IMR-90 (cell line): ENCODE data around the gene XIRP1. TPM values are rescaled to one million over a fixed set of nuclear protein-coding genes. Genes with fewer than 3 reads are reported as not detected.
A peak's percentile ranks its signal among the peaks of the same experiment; 100 is the strongest.

Experiments used
- ATAC-seq: fragments of 200-7000 bp; cut with Tn5 transposase; 2 replicates; pipeline ENCODE4 v1.9.1; 2020; ENCODE audit warnings: low read depth, mild to moderate bottlenecking, moderate library complexity
- BruUV-seq: library from RNA; stranded (reverse); fragments of 400-500 nt; replicated peaks from 2 replicates; lab custom pipeline; 2021; lab: Mats Ljungman, UMichigan
- CTCF ChIA-PET: fragments of 300-600 bp; formaldehyde crosslinking; extraction: SDS; loops from one replicate; lab custom pipeline; 2021; ENCODE audit warnings: antibody characterized with exemption; lab: Yijun Ruan, JAX
- POLR2A ChIA-PET: fragments of 300-600 bp; sonication (Branson Sonifier 250); formaldehyde crosslinking; loops from one replicate; lab custom pipeline; 2022; ENCODE audit warnings: antibody characterized with exemption; ENCODE audit not compliant: unreplicated experiment; lab: Charles Lee
- DNase-seq: peaks from one replicate; pipeline ENCODE4 v3.0.0; 2013
- H2AFZ ChIP-seq: replicated peaks from 2 replicates; pipeline ENCODE3; 2013; ENCODE audit warnings: low read length, mild to moderate bottlenecking; ENCODE audit not compliant: poor library complexity
- H2AK5ac ChIP-seq: 2 replicates; pipeline ENCODE4 v1.6.1; 2013; ENCODE audit warnings: low read depth, low read length, inconsistent platforms
- H2AK9ac ChIP-seq: replicated peaks from 2 replicates; pipeline ENCODE3; 2013; ENCODE audit warnings: mild to moderate bottlenecking, low read depth, low read length, moderate library complexity; ENCODE audit not compliant: poor library complexity
- H2BK120ac ChIP-seq: 2 replicates; pipeline ENCODE4 v1.6.1; 2013; ENCODE audit warnings: low read depth, low read length, inconsistent platforms
- H2BK15ac ChIP-seq: 3 replicates; pipeline ENCODE4 v1.6.1; 2013; ENCODE audit warnings: low read depth, low read length, inconsistent platforms
- H2BK20ac ChIP-seq: 2 replicates; pipeline ENCODE4 v1.6.1; 2013; ENCODE audit warnings: low read depth, mild to moderate bottlenecking, inconsistent platforms, low read length, moderate library complexity
- H2BK5ac ChIP-seq: 2 replicates; pipeline ENCODE4 v1.6.1; 2013; ENCODE audit warnings: mild to moderate bottlenecking, low read depth, low read length, inconsistent platforms; ENCODE audit not compliant: poor library complexity, severe bottlenecking
- H3K14ac ChIP-seq: replicated peaks from 2 replicates; pipeline ENCODE4 v1.6.1; 2013; ENCODE audit warnings: low read depth, low read length, inconsistent platforms
- H3K18ac ChIP-seq: 2 replicates; pipeline ENCODE4 v1.6.1; 2013; ENCODE audit warnings: low read depth, low read length, control low read depth
- H3K23ac ChIP-seq: 2 replicates; pipeline ENCODE4 v1.6.1; 2013; ENCODE audit warnings: low read depth, low read length, inconsistent platforms
- H3K27ac ChIP-seq: 2 replicates; pipeline ENCODE4 v1.5.1; 2013; ENCODE audit warnings: mild to moderate bottlenecking, control low read depth, low read length; ENCODE audit not compliant: insufficient read depth
- H3K27me3 ChIP-seq: 2 replicates; pipeline ENCODE4 v1.6.1; 2013; ENCODE audit warnings: low read length; ENCODE audit not compliant: control insufficient read depth, insufficient read depth
- H3K36me3 ChIP-seq: 2 replicates; pipeline ENCODE4 v1.6.1; 2013; ENCODE audit warnings: low read length, mixed read lengths; ENCODE audit not compliant: control insufficient read depth, insufficient read depth
- H3K4ac ChIP-seq: 2 replicates; pipeline ENCODE4 v1.6.1; 2013; ENCODE audit warnings: low read depth, low read length, inconsistent platforms
- H3K4me1 ChIP-seq: 2 replicates; pipeline ENCODE4 v1.6.1; 2013; ENCODE audit warnings: low read length, mixed read lengths; ENCODE audit not compliant: control insufficient read depth, insufficient read depth
- H3K4me2 ChIP-seq: 2 replicates; pipeline ENCODE4 v1.6.1; 2013; ENCODE audit warnings: low read depth, mild to moderate bottlenecking, control low read depth, low read length, moderate library complexity
- H3K4me3 ChIP-seq: 2 replicates; pipeline ENCODE4 v1.5.1; 2013; ENCODE audit warnings: low read depth, mild to moderate bottlenecking, control low read depth, low read length, moderate library complexity; ENCODE audit not compliant: insufficient read depth
- H3K56ac ChIP-seq: 2 replicates; pipeline ENCODE4 v1.6.1; 2013; ENCODE audit warnings: low read length, inconsistent platforms; ENCODE audit not compliant: insufficient read depth; ENCODE audit errors: extremely low read depth
- H3K79me1 ChIP-seq, 2 experiments: 2 replicates each; pipeline ENCODE4 v1.6.1; 2013; ENCODE audit warnings: low read length in 2 of 2, inconsistent platforms in 1 of 2, low read depth in 1 of 2
- H3K9ac ChIP-seq: 2 replicates; pipeline ENCODE4 v1.6.1; 2013; ENCODE audit warnings: low read depth, low read length, control low read depth
- H3K9me1 ChIP-seq: 2 replicates; pipeline ENCODE4 v1.6.1; 2013; ENCODE audit warnings: low read length, inconsistent platforms; ENCODE audit not compliant: insufficient read depth
- H3K9me3 ChIP-seq: 2 replicates; pipeline ENCODE4 v1.6.1; 2013; ENCODE audit warnings: low read length; ENCODE audit not compliant: control insufficient read depth, insufficient read depth
- H4K20me1 ChIP-seq: 2 replicates; pipeline ENCODE4 v1.6.1; 2013; ENCODE audit warnings: low read length, inconsistent platforms; ENCODE audit not compliant: insufficient read depth
- H4K5ac ChIP-seq: 2 replicates; pipeline ENCODE4 v1.6.1; 2013; ENCODE audit warnings: mild to moderate bottlenecking, low read depth, low read length, control low read depth
- H4K8ac ChIP-seq, 2 experiments: 2 replicates each; pipeline ENCODE4 v1.6.1; 2013; ENCODE audit warnings: low read depth in 2 of 2, low read length in 2 of 2, control low read depth in 1 of 2, inconsistent platforms in 1 of 2
- H4K91ac ChIP-seq: 2 replicates; pipeline ENCODE4 v1.6.1; 2013; ENCODE audit warnings: low read depth, low read length, inconsistent platforms; ENCODE audit not compliant: insufficient read depth
- MAZ ChIP-seq: IDR thresholded peaks from 2 replicates; pipeline ENCODE4 v1.6.1; 2012; ENCODE audit warnings: low read depth, mild to moderate bottlenecking, low read length, improper control_type of control experiment, moderate library complexity, borderline replicate concordance
- WGBS, 2 experiments: methylation state at CpG; one replicate each; pipeline versions ENCODE4 v1.1.5 to v1.1.7; 2013; ENCODE audit warnings: missing lambda C conversion rate in 2 of 2; ENCODE audit not compliant: insufficient read length in 1 of 2; ENCODE audit errors: extremely low coverage in 2 of 2; 5-methylcytosine and 5-hydroxymethylcytosine counted together
- dilution Hi-C: fragments of 300-500 bp; cut with HindIII; formaldehyde crosslinking; loops from one replicate; pipeline ENCODE4 v1.14.3; 2018; ENCODE audit warnings: low sequenced_read_pairs; ENCODE audit not compliant: unreplicated experiment
- in situ Hi-C: fragments of 300-500 bp; cut with MboI; formaldehyde crosslinking; loops from 3 replicates; pipeline ENCODE4 v1.14.3; 2019; ENCODE audit warnings: low sequenced_read_pairs, inconsistent platforms, mixed read lengths
- intact Hi-C: fragments of 100-400 bp; cut with micrococcal nuclease; formaldehyde crosslinking; loops from 2 replicates; pipeline ENCODE4 v1.10.0; 2022
- polyA plus RNA-seq, 3 experiments: library from polyadenylated mRNA; depleted of rRNA; stranded (reverse); fragments of >200 nt; gene quantifications; 2 replicates each; pipeline ENCODE4 v1.2.3, GENCODE V29; 2012; ENCODE audit warnings: low replicate concordance in 1 of 3
- total RNA-seq: library from RNA; depleted of rRNA; stranded (reverse); fragments of >200 nt; gene quantifications from 2 replicates; pipeline ENCODE4 v1.2.3, GENCODE V29; 2012
- TF ChIP-seq, protein P1 (sequence below): conservative IDR thresholded peaks from 2 replicates; pipeline ENCODE4 v1.5.1; 2012; ENCODE audit warnings: mild to moderate bottlenecking, low read depth, low read length, improper control_type of control experiment

XIRP1 gene
- total and polyA plus RNA-seq, 2 of the 4 experiments (the other 2 are of a cell fraction) = under 0.01 to 0.07 TPM

DNA sequence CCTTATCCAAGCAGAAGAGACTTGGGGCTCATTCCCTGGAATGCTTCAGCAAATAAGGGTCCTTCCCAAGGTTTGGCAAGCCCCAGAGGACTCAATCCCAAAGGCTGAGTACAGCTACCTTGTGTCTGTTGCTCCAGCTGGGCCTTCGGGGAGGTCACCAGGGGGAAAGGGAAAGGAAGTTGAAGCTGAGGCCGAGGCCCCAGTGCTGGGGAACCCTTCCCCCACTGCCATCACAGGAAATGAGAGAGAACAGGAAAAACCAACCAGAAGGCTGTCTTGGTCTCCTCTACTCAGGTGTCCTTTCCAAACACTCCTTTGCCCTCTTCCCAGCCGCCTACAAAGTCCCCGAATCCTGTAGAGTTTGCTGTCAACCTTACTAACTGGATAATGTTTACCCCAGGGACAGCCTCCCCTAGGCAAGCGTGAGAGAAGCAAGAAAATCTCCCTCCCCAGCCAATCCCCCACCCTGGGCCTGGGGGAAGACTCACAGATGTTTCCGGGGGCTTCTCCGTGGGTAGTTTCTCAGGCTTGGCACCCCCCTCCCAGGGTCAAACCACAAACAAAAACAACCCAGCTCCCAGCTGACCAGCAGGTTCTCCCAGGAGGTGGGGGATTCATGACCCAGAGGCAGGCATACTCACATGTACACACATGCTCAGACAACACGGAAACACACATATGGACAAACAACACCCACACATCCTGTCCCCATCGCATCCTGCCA lies 44.5 kb downstream of the XIRP1 start:
- Histone ChIP-seq H3K4ac (peak overlapping the region; percentile 96), H3K23ac (peak overlapping the region; percentile 98), H3K27ac (peak overlapping the region; percentile 82), H4K91ac (peak overlapping the region; percentile 93), H4K8ac (peak overlapping the region; percentile 35 to 82), H2BK15ac (peak overlapping the region; percentile 88; the same call in 2 of the 3 replicates), H3K9ac (peak overlapping the region; percentile 43), H3K36me3 (peaks cover 24% of the 10 kb centered on the region), H2AK9ac (peak overlapping the region; percentile 74), H2AFZ (peak overlapping the region; percentile 89), H3K79me1 (peaks cover 6 to 88% of the 10 kb centered on the region in 2 experiments; a peak in 3 of 4 replicates), H2BK20ac (peak overlapping the region; percentile 91), H3K14ac (peak overlapping the region; percentile 75), H2BK5ac (peak overlapping the region; percentile 91), H3K27me3 (no peaks in the 10 kb centered on the region), H3K18ac (peak overlapping the region; percentile 58), H3K4me1 (peaks cover 49% of the 10 kb centered on the region), H2AK5ac (peak overlapping the region; percentile 97), H2BK120ac (peak overlapping the region; percentile 91), H3K56ac (peak overlapping the region; percentile 68), H3K9me3 (no peaks in the 10 kb centered on the region), H3K9me1 (peaks cover 38% of the 10 kb centered on the region), H3K4me2 (peak overlapping the region; percentile 56), H3K4me3 (no peak overlapping the region), H4K5ac (peak overlapping the region; percentile 44), H4K20me1 (peaks cover 94% of the 10 kb centered on the region)
- intact Hi-C loops (no loop called here), dilution Hi-C loops (no loop called here), in situ Hi-C loops (no loop called here)
- no TSS peak for BruUV-seq
- DNase-seq = peak; percentile 75
- TF ChIP-seq MAZ = peak; percentile 38; the same call in 1 of the 2 replicates
- TF ChIP-seq, protein P1, sequence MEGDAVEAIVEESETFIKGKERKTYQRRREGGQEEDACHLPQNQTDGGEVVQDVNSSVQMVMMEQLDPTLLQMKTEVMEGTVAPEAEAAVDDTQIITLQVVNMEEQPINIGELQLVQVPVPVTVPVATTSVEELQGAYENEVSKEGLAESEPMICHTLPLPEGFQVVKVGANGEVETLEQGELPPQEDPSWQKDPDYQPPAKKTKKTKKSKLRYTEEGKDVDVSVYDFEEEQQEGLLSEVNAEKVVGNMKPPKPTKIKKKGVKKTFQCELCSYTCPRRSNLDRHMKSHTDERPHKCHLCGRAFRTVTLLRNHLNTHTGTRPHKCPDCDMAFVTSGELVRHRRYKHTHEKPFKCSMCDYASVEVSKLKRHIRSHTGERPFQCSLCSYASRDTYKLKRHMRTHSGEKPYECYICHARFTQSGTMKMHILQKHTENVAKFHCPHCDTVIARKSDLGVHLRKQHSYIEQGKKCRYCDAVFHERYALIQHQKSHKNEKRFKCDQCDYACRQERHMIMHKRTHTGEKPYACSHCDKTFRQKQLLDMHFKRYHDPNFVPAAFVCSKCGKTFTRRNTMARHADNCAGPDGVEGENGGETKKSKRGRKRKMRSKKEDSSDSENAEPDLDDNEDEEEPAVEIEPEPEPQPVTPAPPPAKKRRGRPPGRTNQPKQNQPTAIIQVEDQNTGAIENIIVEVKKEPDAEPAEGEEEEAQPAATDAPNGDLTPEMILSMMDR = no peak
- ChIA-PET POLR2A (no interaction called here), CTCF (interaction anchor here (0.9 kb wide), 1 partner anchor 140 kb away, joined by 3 read pairs; no protein-coding TSS in a partner anchor)
- WGBS, 2 experiments = no CpG with 5 or more reads among the region's 9 CpGs
- ATAC-seq = no peak; the same call in 1 of the 2 replicates
